Skeletal muscle satellite cell (primary cell): ENCODE measurements around the gene AP4B1.

Experiments used
- H3K27me3 ChIP-seq: 2 replicates; pipeline ENCODE4 v1.7.0; 2013; ENCODE audit warnings: low read length; ENCODE audit not compliant: control insufficient read depth, insufficient read depth
- H3K36me3 ChIP-seq: 2 replicates; pipeline ENCODE4 v1.7.0; 2013; ENCODE audit warnings: mild to moderate bottlenecking, control low read depth, low read length; ENCODE audit not compliant: insufficient read depth
- H3K4me1 ChIP-seq: 2 replicates; pipeline ENCODE4 v1.7.0; 2013; ENCODE audit warnings: low read length; ENCODE audit not compliant: control insufficient read depth, insufficient read depth
- H3K4me2 ChIP-seq: 2 replicates; pipeline ENCODE4 v1.7.0; 2013; ENCODE audit warnings: mild to moderate bottlenecking, low read length
- H3K4me3 ChIP-seq: 2 replicates; pipeline ENCODE4 v1.7.0; 2013; ENCODE audit warnings: low read length
- H3K9ac ChIP-seq: 2 replicates; pipeline ENCODE4 v1.7.0; 2013; ENCODE audit warnings: mild to moderate bottlenecking, low read depth, low read length, moderate library complexity
- H3K9me3 ChIP-seq: replicated peaks from 2 replicates; pipeline ENCODE4 v1.7.0; 2013; ENCODE audit warnings: mild to moderate bottlenecking, control low read depth, low read length

AP4B1 gene

GRCh38 chr1:113850127-113850796 is 54.3 kb downstream of the AP4B1 start:
- H3K9ac ChIP-seq = no peak overlapping the region
- H3K4me3 ChIP-seq = no peak overlapping the region
- no peaks in the 10 kb centered on the region for H3K9me3 ChIP-seq
- no peaks in the 10 kb centered on the region for H3K27me3 ChIP-seq
- no peak overlapping the region for H3K4me2 ChIP-seq
- no peaks in the 10 kb centered on the region for H3K4me1 ChIP-seq
- no peaks in the 10 kb centered on the region for H3K36me3 ChIP-seq

- no peaks in the 10 kb centered on the region for H3K36me3 ChIP-seq
- H3K9me3 ChIP-seq = no peaks in the 10 kb centered on the region
- H3K9ac ChIP-seq = no peak overlapping the region
- no peaks in the 10 kb centered on the region for H3K27me3 ChIP-seq
- no peaks in the 10 kb centered on the region for H3K4me1 ChIP-seq
- no peak overlapping the region for H3K4me3 ChIP-seq
- H3K4me2 ChIP-seq = no peak overlapping the region
Measured at GRCh38 chr1:113849072-113849471, 55.5 kb downstream of the AP4B1 start.

DNA sequence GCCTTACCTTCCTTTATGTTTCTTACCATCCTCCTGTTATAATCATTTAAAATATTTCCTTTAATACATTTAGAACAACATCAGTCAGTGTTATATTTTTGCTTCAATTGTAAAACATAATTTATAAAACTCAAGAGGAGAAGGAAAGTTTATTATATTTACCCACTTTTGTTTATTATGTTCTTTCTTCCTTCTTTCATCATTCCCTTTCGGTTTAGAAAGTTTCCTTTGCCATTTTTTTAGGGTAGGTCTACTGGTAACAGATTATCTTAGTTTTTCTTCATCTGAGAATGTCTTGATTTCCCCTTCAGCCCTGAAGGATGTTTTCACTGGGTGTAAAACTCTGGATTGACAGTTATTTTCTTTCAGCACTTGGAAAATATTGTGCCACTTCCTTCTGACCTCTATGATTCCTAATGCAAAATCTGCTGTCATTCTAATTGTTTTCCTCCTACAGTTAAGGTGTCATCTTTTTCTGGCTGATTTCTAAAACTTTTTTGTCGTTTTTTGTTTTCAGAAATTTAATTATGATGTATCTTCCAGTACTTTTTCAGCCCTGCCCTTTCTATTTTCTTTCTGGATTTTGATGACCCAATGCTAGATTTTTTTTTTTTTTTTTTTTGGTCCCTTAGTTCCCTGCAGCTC is 58.1 kb downstream of the AP4B1 start:
- no peak overlapping the region for H3K4me2 ChIP-seq
- H3K36me3 ChIP-seq = no peaks in the 10 kb centered on the region
- H3K9ac ChIP-seq = no peak overlapping the region

More for the DNA sequence above, 58.1 kb downstream of the AP4B1 start:
- no peaks in the 10 kb centered on the region for H3K4me1 ChIP-seq
- H3K9me3 ChIP-seq = no peaks in the 10 kb centered on the region
- no peaks in the 10 kb centered on the region for H3K27me3 ChIP-seq
- H3K4me3 ChIP-seq = no peak overlapping the region
